Skeletal muscle tissue (tissue), 4 donors: ENCODE results near the gene RPS19. TPM values are rescaled to one million over a fixed set of nuclear protein-coding genes. Genes with fewer than 3 reads are reported as not detected.

Source experiments
- H3K27ac ChIP-seq: one replicate; pipeline ENCODE4 v1.7.0; 2013; ENCODE audit warnings: mild to moderate bottlenecking, low read depth, low read length, inconsistent platforms
- H3K27me3 ChIP-seq, 3 donors: one replicate each; pipeline ENCODE4 v1.7.0; 2013; ENCODE audit warnings: low read length in 3 of 3; ENCODE audit not compliant: control insufficient read depth in 3 of 3, insufficient read depth in 3 of 3
- H3K36me3 ChIP-seq, 3 donors: one replicate each; pipeline ENCODE4 v1.7.0; 2013; ENCODE audit warnings: low read length in 3 of 3; ENCODE audit not compliant: control insufficient read depth in 3 of 3, insufficient read depth in 3 of 3
- H3K4me1 ChIP-seq, 3 donors: one replicate each; pipeline ENCODE4 v1.7.0; 2013; ENCODE audit warnings: low read length in 3 of 3, mild to moderate bottlenecking in 3 of 3; ENCODE audit not compliant: control insufficient read depth in 3 of 3, insufficient read depth in 3 of 3
- H3K4me3 ChIP-seq, 3 donors: one replicate each; pipeline ENCODE4 v1.7.0; 2013; ENCODE audit warnings: low read length in 3 of 3
- H3K9ac ChIP-seq, 3 donors: one replicate each; pipeline ENCODE4 v1.7.0; 2013; ENCODE audit warnings: low read length in 3 of 3, mild to moderate bottlenecking in 3 of 3, moderate library complexity in 2 of 3, low read depth in 1 of 3
- H3K9me3 ChIP-seq, 3 donors: one replicate each; pipeline ENCODE4 v1.7.0; 2013; ENCODE audit warnings: low read length in 3 of 3; ENCODE audit not compliant: control insufficient read depth in 3 of 3
- total RNA-seq: library from RNA; depleted of rRNA; stranded (reverse); fragments of >200 nt; gene quantifications from one replicate; pipeline ENCODE4 v1.2.3, GENCODE V29; 2014
- donor health status: Osteomylitis.

RPS19 gene
- total RNA-seq, 1 donor from 2014 or later, result 455 TPM

- Histone ChIP-seq H3K36me3 (no peaks in the 10 kb centered on the region), H3K4me1 (no peaks in the 10 kb centered on the region), H3K27ac (no peak overlapping the region), H3K9ac (no peak overlapping the region), H3K27me3 (peaks cover 7 to 22% (median 17%) of the 10 kb centered on the region in 3 donors), H3K9me3 (no peaks in the 10 kb centered on the region), H3K4me3 (no peak overlapping the region)
Measured at GRCh38 chr19:41853344-41853743, 6.7 kb upstream of the RPS19 start.

DNA sequence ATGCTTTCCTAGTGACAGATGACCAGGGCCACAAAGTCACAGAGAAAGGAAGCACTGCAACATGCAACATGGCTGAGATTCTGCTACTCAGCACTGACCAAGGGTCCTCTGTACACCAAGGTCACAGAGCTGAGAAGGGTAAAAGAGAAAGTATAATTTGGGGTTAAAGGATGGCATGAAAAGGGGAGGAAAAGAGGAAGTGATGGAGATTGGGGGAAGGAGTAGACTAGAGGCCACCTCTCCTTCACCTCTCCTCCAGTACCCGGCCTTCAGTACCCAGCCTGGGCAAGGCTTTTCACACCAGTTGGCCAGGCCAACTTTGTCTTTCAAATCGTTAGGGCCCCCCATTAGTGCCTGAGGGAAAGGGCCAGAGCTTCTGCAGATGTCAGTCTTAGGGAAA lies 6.3 kb upstream of the RPS19 start:
- H3K4me1 ChIP-seq, result peaks cover 0 to under 1% (median 0%) of the 10 kb centered on the region in 3 donors
- H3K4me3 ChIP-seq, result no peak overlapping the region
- no peak overlapping the region for H3K27ac ChIP-seq
- peaks cover 7 to 22% (median 14%) of the 10 kb centered on the region in 3 donors for H3K27me3 ChIP-seq
- no peak overlapping the region for H3K9ac ChIP-seq
- H3K36me3 ChIP-seq, result no peaks in the 10 kb centered on the region
- no peaks in the 10 kb centered on the region for H3K9me3 ChIP-seq

GRCh38 chr19:41859213-41859617 lies 840 bp upstream of the RPS19 start:
- peak overlapping the region; percentile 97 for H3K27ac ChIP-seq
- peaks cover 0 to 8% (median 4%) of the 10 kb centered on the region in 3 donors for H3K27me3 ChIP-seq
- peak overlapping the region; percentile 67 to 98 (median 95) for H3K4me3 ChIP-seq
- peak overlapping the region; percentile 62 to 94 (median 74) for H3K9ac ChIP-seq
- H3K4me1 ChIP-seq, result peaks cover 27 to 36% (median 31%) of the 10 kb centered on the region in 3 donors
- peaks cover 27 to 29% (median 28%) of the 10 kb centered on the region in 3 donors for H3K36me3 ChIP-seq
- H3K9me3 ChIP-seq, result no peaks in the 10 kb centered on the region

GRCh38 chr19:41860419-41861115 lies 512 bp downstream of the RPS19 start:
- Histone ChIP-seq H3K27me3 (no peaks in the 10 kb centered on the region), H3K4me1 (peaks cover 27 to 41% (median 31%) of the 10 kb centered on the region in 3 donors), H3K36me3 (peaks cover 37 to 40% (median 39%) of the 10 kb centered on the region in 3 donors)

GRCh38 chr19:41861116-41861768 lies 1.2 kb downstream of the RPS19 start:
- H3K27me3 ChIP-seq, result no peaks in the 10 kb centered on the region
- peak overlapping the region; percentile 97 for H3K27ac ChIP-seq
- no peaks in the 10 kb centered on the region for H3K9me3 ChIP-seq
- peak overlapping the region; percentile 95 to 98 (median 96) for H3K4me3 ChIP-seq
- H3K9ac ChIP-seq, result peak overlapping the region; percentile 94 to 99 (median 96)
- H3K36me3 ChIP-seq, result peaks cover 39 to 40% (median 40%) of the 10 kb centered on the region in 3 donors
- H3K4me1 ChIP-seq, result peaks cover 27 to 42% (median 33%) of the 10 kb centered on the region in 3 donors

More at GRCh38 chr19:41860419-41861115, 512 bp downstream of the RPS19 start:
- Histone ChIP-seq H3K27ac (peak overlapping the region; percentile 97), H3K9ac (peak overlapping the region; percentile 94 to 99 (median 96)), H3K9me3 (no peaks in the 10 kb centered on the region), H3K4me3 (peak overlapping the region; percentile 95 to 98 (median 96))

- H3K4me3 ChIP-seq, result peak overlapping the region in 1 of 3 donors; percentile 32
- H3K27ac ChIP-seq, result no peak overlapping the region
- no peaks in the 10 kb centered on the region for H3K9me3 ChIP-seq
- peaks cover 27 to 44% (median 33%) of the 10 kb centered on the region in 3 donors for H3K4me1 ChIP-seq
- peak overlapping the region; percentile 27 to 47 (median 34) for H3K9ac ChIP-seq
- peaks cover 40 to 42% (median 41%) of the 10 kb centered on the region in 3 donors for H3K36me3 ChIP-seq
- H3K27me3 ChIP-seq, result no peaks in the 10 kb centered on the region
Measured at GRCh38 chr19:41861846-41862245, 1.8 kb downstream of the RPS19 start.

GRCh38 chr19:41862445-41862986 lies 2.5 kb downstream of the RPS19 start:
- Histone ChIP-seq H3K9ac (peak overlapping the region in 1 of 3 donors; percentile 47), H3K36me3 (peaks cover 40 to 42% (median 41%) of the 10 kb centered on the region in 3 donors), H3K27ac (no peak overlapping the region), H3K27me3 (no peaks in the 10 kb centered on the region), H3K9me3 (no peaks in the 10 kb centered on the region), H3K4me1 (peaks cover 27 to 44% (median 33%) of the 10 kb centered on the region in 3 donors), H3K4me3 (peak overlapping the region in 1 of 3 donors; percentile 2)

DNA sequence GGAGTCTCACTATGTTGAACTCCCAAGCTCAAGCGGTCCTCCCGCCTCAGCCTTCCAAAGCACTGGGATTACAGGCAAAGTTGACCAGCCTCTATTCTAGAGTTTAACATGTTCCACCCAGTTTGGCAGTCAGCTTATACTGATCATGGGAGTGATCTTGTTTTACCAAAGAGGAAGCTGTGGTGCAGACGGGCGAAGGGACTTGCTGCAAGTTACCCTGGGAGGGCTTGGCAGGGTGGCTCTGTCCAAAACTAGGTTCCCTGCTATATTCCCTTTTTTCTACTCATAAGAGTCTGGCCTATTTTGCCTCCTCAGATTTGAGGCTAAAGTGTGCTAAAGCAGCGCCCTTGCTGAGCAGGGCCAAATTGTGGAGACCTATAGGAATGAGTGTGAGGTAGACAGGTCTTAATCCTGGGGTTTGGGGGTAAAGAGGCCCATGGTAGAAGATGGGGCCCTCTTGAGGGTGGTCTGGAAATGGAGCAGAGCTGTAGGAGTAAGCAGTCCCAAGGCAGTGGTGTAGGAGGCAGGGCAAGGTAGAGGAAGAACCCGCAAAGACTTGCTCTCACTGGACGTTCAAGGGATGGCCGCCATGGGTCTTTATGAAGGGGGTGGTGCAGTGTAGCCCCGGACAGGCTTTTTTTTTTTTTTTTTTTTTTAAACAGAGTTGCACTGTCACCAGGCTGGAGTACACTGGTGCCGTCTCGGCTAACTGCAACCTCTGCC lies 3.3 kb downstream of the RPS19 start:
- Histone ChIP-seq H3K27ac (no peak overlapping the region), H3K9ac (peak overlapping the region in 1 of 3 donors; percentile 17), H3K4me1 (peaks cover 27 to 49% (median 33%) of the 10 kb centered on the region in 3 donors), H3K36me3 (peaks cover 45 to 48% (median 47%) of the 10 kb centered on the region in 3 donors), H3K9me3 (no peaks in the 10 kb centered on the region), H3K27me3 (no peaks in the 10 kb centered on the region), H3K4me3 (no peak overlapping the region)

DNA sequence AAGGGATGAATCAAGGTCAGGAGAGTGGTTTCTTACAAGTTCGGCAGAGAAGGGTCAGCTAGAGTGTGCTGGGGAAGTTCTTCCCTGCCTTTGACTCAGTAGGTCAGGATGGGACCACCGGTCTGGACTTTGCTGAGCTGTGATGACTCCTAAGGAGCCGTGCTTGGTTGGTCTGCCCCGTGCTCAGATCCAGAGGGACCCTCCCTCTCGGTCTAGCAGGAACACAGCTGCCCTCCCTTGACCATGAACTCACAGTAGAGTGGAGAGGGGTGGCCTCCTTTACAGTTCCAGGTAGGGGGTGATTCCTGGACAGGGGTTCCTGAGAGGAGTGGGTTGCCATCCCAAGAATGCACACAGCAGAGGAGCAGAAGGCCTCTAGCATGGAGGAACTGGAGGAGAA lies 4.3 kb downstream of the RPS19 start:
- no peak overlapping the region for H3K4me3 ChIP-seq
- H3K9ac ChIP-seq, result peak overlapping the region in 1 of 3 donors; percentile 33
- no peaks in the 10 kb centered on the region for H3K9me3 ChIP-seq
- H3K4me1 ChIP-seq, result peaks cover 27 to 45% (median 31%) of the 10 kb centered on the region in 3 donors
- peaks cover 52 to 56% (median 54%) of the 10 kb centered on the region in 3 donors for H3K36me3 ChIP-seq
- no peak overlapping the region for H3K27ac ChIP-seq
- no peaks in the 10 kb centered on the region for H3K27me3 ChIP-seq
